Hepatocyte (in vitro differentiated cells): ENCODE results near the gene MARCHF3. TPM values are rescaled to one million over a fixed set of nuclear protein-coding genes. Genes with fewer than 3 reads are reported as not detected.
"Not testable (repeated sequence)": the region's sequence is repeated elsewhere in the genome, so short reads cannot be mapped to it uniquely, and the experiment has no call there.

ENCODE experiments used
- DNase-seq: peaks from one replicate; pipeline ENCODE4 v3.0.0-alpha.2; 2016; ENCODE audit warnings: low spot score
- H2AFZ ChIP-seq: fragments of 200-600 bp; sonication (generic); 2 replicates; pipeline ENCODE4 v1.6.0; 2016; ENCODE audit warnings: antibody characterized with exemption, mild to moderate bottlenecking
- H3K27ac ChIP-seq: fragments of 200-600 bp; sonication (generic); 2 replicates; pipeline ENCODE4 v1.5.1; 2016; ENCODE audit warnings: mild to moderate bottlenecking
- H3K27me3 ChIP-seq: fragments of 200-600 bp; sonication (generic); 2 replicates; pipeline ENCODE4 v1.6.1; 2016
- H3K36me3 ChIP-seq: fragments of 200-600 bp; sonication (generic); replicated peaks from 2 replicates; pipeline ENCODE4 v1.5.1; 2016; ENCODE audit warnings: low read depth; ENCODE audit not compliant: insufficient read depth
- H3K4me1 ChIP-seq: fragments of 200-600 bp; sonication (generic); 2 replicates; pipeline ENCODE4 v1.5.1; 2016; ENCODE audit warnings: mild to moderate bottlenecking, moderate library complexity; ENCODE audit not compliant: insufficient read depth
- H3K4me2 ChIP-seq: fragments of 200-600 bp; sonication (generic); 2 replicates; pipeline ENCODE4 v1.6.0; 2016
- H3K4me3 ChIP-seq: fragments of 200-600 bp; sonication (generic); 2 replicates; pipeline ENCODE4 v1.5.1; 2016; ENCODE audit warnings: mild to moderate bottlenecking
- H3K79me2 ChIP-seq: fragments of 200-600 bp; sonication (generic); 2 replicates; pipeline ENCODE4 v1.6.0; 2017; ENCODE audit warnings: mild to moderate bottlenecking
- H3K9me2 ChIP-seq: fragments of 200-600 bp; sonication (generic); replicated peaks from 2 replicates; pipeline ENCODE4 v1.6.0; 2017; ENCODE audit warnings: mild to moderate bottlenecking; ENCODE audit not compliant: insufficient read depth
- H3K9me3 ChIP-seq: fragments of 200-600 bp; sonication (generic); 2 replicates; pipeline ENCODE4 v1.5.1; 2016; ENCODE audit warnings: low read depth, mild to moderate bottlenecking
- H4K20me1 ChIP-seq: fragments of 200-600 bp; sonication (generic); 2 replicates; pipeline ENCODE4 v1.6.0; 2016; ENCODE audit warnings: mild to moderate bottlenecking; ENCODE audit not compliant: insufficient read depth, poor library complexity, severe bottlenecking
- CTCF ChIP-seq: fragments of 200-600 bp; sonication (generic); IDR thresholded peaks from 2 replicates; pipeline ENCODE4 v1.5.1; 2016; ENCODE audit warnings: antibody characterized with exemption, mild to moderate bottlenecking; ENCODE audit not compliant: poor library complexity
- EZH2 ChIP-seq: fragments of 200-600 bp; sonication (generic); IDR thresholded peaks from 2 replicates; pipeline ENCODE4 v1.6.1; 2016; ENCODE audit warnings: antibody characterized with exemption, mild to moderate bottlenecking, borderline replicate concordance
- EZH2phosphoT487 ChIP-seq: fragments of 200-600 bp; sonication (generic); IDR thresholded peaks from one replicate; pipeline ENCODE4 v1.6.1; 2018; ENCODE audit warnings: antibody characterized with exemption, mild to moderate bottlenecking, low read depth, moderate library complexity; ENCODE audit not compliant: unreplicated experiment, severe bottlenecking
- WGBS: methylation state at CpG from one replicate; pipeline ENCODE4 v1.1.6; 2016; ENCODE audit warnings: low lambda C conversion rate; ENCODE audit errors: missing lambda C conversion rate; 5-methylcytosine and 5-hydroxymethylcytosine counted together
- polyA plus RNA-seq: library from polyadenylated mRNA; unstranded; fragments of >200 nt; fragmentation: Nextera tagmentation; extraction: Ambion mirVana; gene quantifications from 2 replicates; pipeline ENCODE4 v1.2.1, GENCODE V29; 2016
- total RNA-seq: library from RNA; depleted of rRNA; stranded (reverse); fragments of >200 nt; gene quantifications from 2 replicates; pipeline ENCODE4 v1.2.3, GENCODE V29; 2014

MARCHF3 gene
- total and polyA plus RNA-seq, 2 experiments from 2014 or later = 9.4 to 20.4 TPM

DNA sequence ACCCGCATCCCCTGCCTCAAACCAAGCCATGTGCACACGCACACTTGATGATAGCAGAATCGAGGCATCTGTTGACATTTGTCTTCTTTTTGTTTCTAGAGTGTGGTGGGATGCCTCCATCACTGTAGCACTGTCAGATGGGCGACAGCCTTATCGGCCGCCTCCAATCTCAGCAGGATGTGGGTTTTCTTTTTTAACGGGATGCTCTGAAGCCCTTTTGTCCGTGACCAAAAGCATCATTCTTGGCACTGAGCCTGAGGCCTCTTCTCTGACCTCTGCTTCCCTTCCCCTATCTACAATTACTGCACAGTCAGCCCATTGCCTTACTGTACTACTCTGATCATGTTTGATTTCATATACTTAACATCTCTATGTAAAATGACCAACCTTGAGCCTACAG lies 175.1 kb downstream of the MARCHF3 start:
- H3K9me3 ChIP-seq = no peaks in the 10 kb centered on the region
- H3K79me2 ChIP-seq = no peaks in the 10 kb centered on the region
- no peak overlapping the region for H3K27ac ChIP-seq
- WGBS = 78% methylated on average over 8 of the region's 8 CpGs
- no peak for DNase-seq
- no peaks in the 10 kb centered on the region for H3K36me3 ChIP-seq
- no peak overlapping the region for H3K4me2 ChIP-seq
- H2AFZ ChIP-seq = no peak overlapping the region
- H3K4me3 ChIP-seq = no peak overlapping the region
- no peaks in the 10 kb centered on the region for H4K20me1 ChIP-seq
- H3K27me3 ChIP-seq = no peaks in the 10 kb centered on the region
- H3K9me2 ChIP-seq = no peaks in the 10 kb centered on the region
- no peak for TF ChIP-seq EZH2phosphoT487
- no peak for TF ChIP-seq EZH2
- TF ChIP-seq CTCF = no peak
- peaks cover 7% of the 10 kb centered on the region for H3K4me1 ChIP-seq

- Histone ChIP-seq H3K36me3 (no peaks in the 10 kb centered on the region), H3K27ac (no peak overlapping the region), H3K4me2 (no peak overlapping the region), H3K4me3 (no peak overlapping the region), H3K9me2 (no peaks in the 10 kb centered on the region), H3K9me3 (no peaks in the 10 kb centered on the region), H3K4me1 (peaks cover 7% of the 10 kb centered on the region), H3K79me2 (no peaks in the 10 kb centered on the region), H3K27me3 (no peaks in the 10 kb centered on the region), H4K20me1 (no peaks in the 10 kb centered on the region), H2AFZ (no peak overlapping the region)
- WGBS = 94% methylated on average over 23 of the region's 35 CpGs
- DNase-seq = no peak
- no peak for TF ChIP-seq EZH2phosphoT487
- no peak for TF ChIP-seq EZH2
Measured at GRCh38 chr5:126854526-126855110, 175.7 kb downstream of the MARCHF3 start.

DNA sequence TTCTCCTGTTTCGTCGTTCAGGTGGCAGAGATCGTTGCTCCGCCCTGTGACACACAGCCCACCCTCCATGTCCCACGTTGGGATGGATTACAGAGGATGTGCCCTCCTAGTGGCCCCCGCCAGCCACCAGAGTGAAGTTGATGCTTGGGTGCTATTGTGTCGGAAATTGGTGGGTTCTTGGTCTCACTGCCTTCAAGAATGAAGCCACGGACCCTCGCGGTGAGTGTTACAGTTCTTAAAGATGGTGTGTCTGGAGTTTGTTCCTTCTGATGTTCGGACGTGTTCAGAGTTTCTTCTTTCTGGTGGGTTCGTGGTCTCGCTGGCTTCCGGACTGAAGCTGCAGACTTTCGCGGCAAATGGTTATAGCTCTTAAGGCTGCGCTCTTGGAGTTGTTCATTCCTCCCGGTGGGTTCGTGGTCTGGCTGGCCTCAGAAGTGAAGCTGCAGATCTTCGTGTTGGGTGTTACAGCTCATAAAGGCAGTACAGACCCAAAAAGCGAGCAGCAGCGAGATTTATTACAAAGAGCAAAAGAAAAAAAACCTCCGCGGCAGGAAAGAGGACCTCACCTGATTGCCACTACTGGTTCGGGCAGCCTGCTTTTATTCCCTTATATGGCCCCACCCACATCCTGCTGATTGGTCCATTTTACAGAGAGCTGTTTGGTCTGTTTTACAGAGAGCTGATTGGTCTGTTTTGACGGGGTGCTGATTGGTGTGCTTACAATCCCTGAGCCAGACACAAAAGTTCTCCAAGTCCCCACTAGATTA lies 176.6 kb downstream of the MARCHF3 start:
- not testable (repeated sequence) for H3K4me1 ChIP-seq, H3K79me2 ChIP-seq, DNase-seq, H3K27ac ChIP-seq, H3K9me3 ChIP-seq, H4K20me1 ChIP-seq, H3K36me3 ChIP-seq, H3K9me2 ChIP-seq, H3K27me3 ChIP-seq, H3K4me3 ChIP-seq, H2AFZ ChIP-seq, H3K4me2 ChIP-seq
- 98% methylated on average over 27 of the region's 27 CpGs for WGBS

- Histone ChIP-seq H2AFZ (no peak overlapping the region), H3K4me2 (no peak overlapping the region), H3K9me2 (no peaks in the 10 kb centered on the region), H4K20me1 (no peaks in the 10 kb centered on the region), H3K79me2 (no peaks in the 10 kb centered on the region), H3K36me3 (no peaks in the 10 kb centered on the region), H3K9me3 (no peaks in the 10 kb centered on the region), H3K4me1 (peaks cover 7% of the 10 kb centered on the region), H3K4me3 (no peak overlapping the region), H3K27ac (no peak overlapping the region), H3K27me3 (no peaks in the 10 kb centered on the region)
- WGBS = 87% methylated on average over 7 of the region's 7 CpGs
- TF ChIP-seq CTCF = no peak
- no peak for TF ChIP-seq EZH2phosphoT487
- TF ChIP-seq EZH2 = no peak
- no peak for DNase-seq
Measured at GRCh38 chr5:126852841-126853271, 177.5 kb downstream of the MARCHF3 start.
